HG03039 (cell line): Measurements from ENCODE around the gene PARD6G.

ENCODE experiments used
- ATAC-seq: cut with Tn5 transposase; IDR thresholded peaks from one replicate; pipeline ENCODE4 v1.9.1; 2021; ENCODE audit warnings: mild to moderate bottlenecking, moderate library complexity; ENCODE audit not compliant: unreplicated experiment

Gene PARD6G

GRCh38 chr18:80120932-80121331 lies 126.4 kb downstream of the PARD6G start:
- no peak for ATAC-seq

DNA sequence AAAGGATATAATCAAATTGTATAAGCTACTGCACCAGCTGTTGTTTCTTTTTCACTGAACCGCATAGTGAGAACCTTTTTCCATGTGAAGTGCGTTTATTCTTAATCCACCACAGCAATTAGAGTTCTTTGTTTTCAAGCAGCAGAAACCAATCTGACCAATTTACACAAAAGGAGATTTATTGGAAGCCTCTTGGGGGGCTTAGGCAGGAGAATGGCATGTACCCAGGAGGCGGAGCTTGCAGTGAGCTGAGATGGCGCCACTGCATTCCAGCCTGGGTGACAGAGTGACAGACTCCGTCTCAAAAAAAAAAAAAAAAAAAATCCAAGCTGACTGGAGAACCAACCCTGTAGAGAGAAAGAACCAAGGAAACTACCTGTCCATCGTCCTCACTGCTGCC lies 128.2 kb downstream of the PARD6G start:
- no peak for ATAC-seq

DNA sequence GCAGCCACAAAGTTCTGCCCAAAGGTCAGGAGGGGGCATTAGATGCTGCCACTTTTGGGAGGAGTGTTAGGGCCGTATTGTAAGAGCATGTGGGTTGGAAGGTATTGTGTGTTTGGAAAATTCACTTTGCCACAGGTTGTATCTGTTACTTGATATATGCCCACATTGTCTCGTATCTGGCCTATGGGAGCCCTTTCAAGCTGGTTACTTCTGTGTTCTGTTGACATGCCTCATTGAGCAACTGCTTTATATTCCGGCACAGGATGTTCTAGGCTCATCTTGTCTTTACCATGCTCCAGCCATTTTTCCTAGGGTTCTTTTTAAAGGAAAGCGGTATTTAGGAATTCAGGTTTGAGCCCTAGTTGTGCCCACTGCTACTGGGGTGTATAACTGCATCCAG lies 132.3 kb downstream of the PARD6G start:
- ATAC-seq = no peak

GRCh38 chr18:80112624-80113248 lies 134.6 kb downstream of the PARD6G start:
- ATAC-seq = no peak

GRCh38 chr18:80109676-80110078 lies 137.6 kb downstream of the PARD6G start:
- ATAC-seq = peak; percentile 25

- ATAC-seq = peak; percentile 67
These were observed 138.3 kb downstream of the PARD6G start, which contains the start of gene ADNP2 for GRCh38 chr18:80108739-80109675. Gene ADNP2 (plus strand): TSS chr18:80109262. CDS start chr18:80117543, 8,281 bp downstream.

GRCh38 chr18:80108121-80108536 lies 139.2 kb downstream of the PARD6G start:
- no peak for ATAC-seq

- no peak for ATAC-seq
These were observed 139.9 kb downstream of the PARD6G start for GRCh38 chr18:80107426-80107825.
